Measurements from ENCODE around the gene TEAD1.

TEAD1 gene

GRCh38 chr11:12764187-12764914, 90.1 kb downstream of the TEAD1 start:
- DNase-seq (ENCODE audit: low spot score), result no peak

DNA sequence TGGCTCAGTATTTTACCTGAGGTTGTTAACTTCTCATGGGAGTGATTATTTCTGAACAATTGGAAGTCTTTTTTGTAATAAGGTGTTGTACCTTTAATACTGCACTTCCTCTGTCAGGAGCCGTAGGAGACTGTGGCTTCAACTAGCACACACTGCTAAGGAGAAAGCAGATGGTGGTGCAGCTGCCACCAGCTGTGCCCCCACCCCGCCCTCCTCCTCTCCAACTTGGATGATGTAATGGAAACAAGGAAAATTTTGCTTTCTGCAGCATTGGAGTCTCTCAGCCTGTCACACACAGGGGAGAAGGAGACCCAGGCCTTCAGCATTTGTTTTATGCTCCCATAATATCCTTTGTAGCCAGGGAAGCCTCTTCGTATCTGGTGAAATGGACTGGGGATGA, 91.2 kb downstream of the TEAD1 start:
- DNase-seq (ENCODE audit: low spot score), result peak; percentile 33

DNA sequence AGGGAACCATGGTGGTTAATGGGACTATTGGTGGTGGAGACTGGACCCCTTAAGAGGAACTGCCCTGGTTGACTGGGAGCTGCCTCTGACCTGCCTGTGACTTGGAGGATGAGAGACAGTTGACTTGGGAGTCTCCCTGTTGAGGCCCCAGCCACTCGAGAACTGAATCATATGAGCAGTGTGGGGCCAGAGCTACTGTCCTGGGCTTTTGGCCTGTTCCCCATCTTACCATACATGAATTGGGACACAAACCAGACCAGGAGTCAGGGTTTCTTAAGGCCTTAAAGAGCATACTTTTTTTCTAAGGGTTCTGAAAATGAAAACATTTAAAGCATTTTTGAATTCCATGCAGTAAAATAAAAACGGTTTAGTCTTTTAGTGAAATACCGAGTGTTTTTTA, 92.8 kb downstream of the TEAD1 start:
- no peak for DNase-seq (ENCODE audit: low spot score)

- no peak for DNase-seq (ENCODE audit: low spot score)
These were observed 93.4 kb downstream of the TEAD1 start for GRCh38 chr11:12767577-12767976.

DNA sequence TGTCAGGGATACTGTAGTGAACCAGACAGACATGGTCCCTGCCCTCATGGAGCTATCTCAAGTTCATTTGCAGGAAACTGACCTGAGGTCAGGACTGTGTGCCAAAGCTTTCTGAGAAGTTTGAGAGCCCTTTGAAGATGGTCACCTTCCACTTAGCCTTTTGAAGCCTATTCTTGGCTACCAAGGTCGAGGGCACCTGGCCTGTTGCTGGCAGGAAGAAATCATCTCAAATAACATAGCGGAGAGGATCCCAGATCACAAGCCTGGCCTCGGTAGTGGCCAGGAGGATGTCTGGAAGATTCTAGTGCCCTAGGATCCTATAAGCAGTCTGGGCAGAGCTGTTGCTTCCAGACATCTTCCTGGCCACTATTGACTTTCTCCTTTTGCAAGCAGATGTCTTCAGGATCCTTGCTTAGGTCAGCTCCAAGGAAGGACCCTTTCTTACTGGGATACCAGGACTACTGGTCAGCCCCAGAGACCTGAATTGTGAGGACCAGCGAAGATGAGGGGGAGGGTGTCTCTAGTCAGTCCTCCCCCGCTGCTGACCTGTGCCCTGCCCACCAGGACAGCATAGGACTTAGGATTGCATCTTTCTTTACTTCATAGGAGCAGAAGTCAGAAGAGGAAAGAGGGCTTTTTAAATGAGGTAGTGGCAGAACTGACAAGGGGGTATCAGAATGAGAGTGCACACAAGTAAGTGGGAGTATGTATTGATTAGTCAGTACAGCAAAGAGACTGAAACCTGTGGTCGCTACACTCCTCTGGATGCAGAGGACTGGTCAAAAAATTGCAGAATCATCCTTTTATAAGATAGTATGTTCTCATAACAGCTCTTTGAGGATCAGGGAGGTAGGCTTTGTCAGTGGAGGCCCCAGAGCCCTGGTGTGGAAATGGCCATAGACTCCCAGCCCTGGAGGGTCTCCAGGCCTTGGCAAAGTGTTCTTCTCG, 94.8 kb downstream of the TEAD1 start:
- no peak for DNase-seq (ENCODE audit: low spot score)

GRCh38 chr11:12769834-12770345, 95.7 kb downstream of the TEAD1 start:
- peak; percentile 51 for DNase-seq (ENCODE audit: low spot score)

- DNase-seq (ENCODE audit: low spot score), result no peak
These were observed 96.2 kb downstream of the TEAD1 start for GRCh38 chr11:12770435-12770834.

GRCh38 chr11:12770966-12771597, 96.9 kb downstream of the TEAD1 start:
- no peak for DNase-seq (ENCODE audit: low spot score)

DNA sequence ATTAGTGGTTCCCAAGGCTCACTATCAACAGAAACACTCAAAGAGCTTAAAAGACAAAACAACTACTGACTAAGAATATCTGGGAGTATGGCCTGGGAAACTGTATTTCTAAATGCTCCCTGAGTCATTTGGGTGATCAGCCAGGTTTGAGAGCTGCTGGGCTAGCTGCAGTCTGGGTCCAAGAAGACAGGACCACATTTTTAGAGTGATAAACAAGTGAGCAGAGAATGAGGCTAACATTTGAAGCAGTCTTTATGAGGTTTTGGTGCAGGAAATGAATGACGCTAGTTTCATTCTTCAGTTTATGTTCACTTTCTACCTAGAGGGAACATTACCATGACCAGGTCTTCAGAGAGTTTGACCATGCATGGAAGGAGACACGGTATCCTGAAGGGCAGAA, 97.7 kb downstream of the TEAD1 start:
- DNase-seq (ENCODE audit: low spot score), result peak; percentile 63

DNA sequence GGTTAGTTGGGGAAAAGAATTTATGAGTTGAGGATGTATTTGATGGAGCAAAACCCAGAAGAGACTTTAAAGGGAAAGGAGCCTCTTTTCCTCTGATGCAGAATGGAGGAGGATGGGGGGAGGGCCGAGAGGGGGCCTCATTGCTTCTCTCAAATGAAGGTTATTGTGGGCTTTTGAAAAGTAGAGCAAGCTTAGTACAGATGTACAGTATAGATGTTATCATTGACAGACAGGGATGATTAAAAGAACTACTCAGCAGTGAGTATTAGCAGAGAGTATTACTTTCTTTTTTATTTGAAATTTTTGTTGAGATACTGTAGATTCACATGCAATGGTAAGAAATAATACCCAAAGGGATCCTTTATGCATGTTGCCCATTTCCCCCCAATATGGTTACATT, 98.1 kb downstream of the TEAD1 start:
- DNase-seq (ENCODE audit: low spot score), result no peak

GRCh38 chr11:12773591-12773990, 99.4 kb downstream of the TEAD1 start:
- DNase-seq (ENCODE audit: low spot score), result no peak

- no peak for DNase-seq (ENCODE audit: low spot score)
These were observed 101.7 kb downstream of the TEAD1 start for GRCh38 chr11:12775955-12776354.

GRCh38 chr11:12777208-12777874, 103.1 kb downstream of the TEAD1 start:
- peak; percentile 19 for DNase-seq (ENCODE audit: low spot score)

DNA sequence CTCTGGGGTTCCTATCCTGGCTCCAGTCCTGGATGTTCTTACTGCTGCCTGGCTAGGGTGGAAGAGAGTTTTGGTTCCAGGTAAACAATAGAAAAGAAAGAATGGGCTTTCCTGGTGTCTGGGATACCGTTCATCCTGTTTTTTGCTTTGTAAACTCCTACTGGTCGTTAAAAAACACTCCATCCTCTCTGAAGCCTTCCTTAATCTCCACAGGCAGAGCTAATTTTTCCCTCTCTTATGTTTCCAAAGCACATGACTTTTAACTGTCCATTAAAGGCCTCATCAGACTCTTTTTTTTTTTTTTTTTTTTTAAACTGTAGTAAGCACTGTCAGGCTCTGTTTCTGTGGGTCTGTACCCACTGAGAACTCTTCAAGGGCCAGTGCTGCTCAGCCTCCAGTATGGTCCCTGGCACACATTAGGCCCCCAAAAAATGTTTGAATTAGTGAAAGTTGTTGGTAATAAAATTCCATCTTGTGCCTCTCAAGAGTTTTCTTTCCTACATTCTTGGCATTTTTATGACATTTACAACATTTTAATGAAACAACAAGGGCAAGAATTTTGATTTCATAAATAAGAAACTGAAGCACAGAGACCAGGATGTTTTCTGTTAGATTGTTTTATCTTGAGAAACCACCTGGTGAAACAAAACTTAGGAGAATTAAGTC, 104.2 kb downstream of the TEAD1 start:
- DNase-seq (ENCODE audit: low spot score), result no peak

DNA sequence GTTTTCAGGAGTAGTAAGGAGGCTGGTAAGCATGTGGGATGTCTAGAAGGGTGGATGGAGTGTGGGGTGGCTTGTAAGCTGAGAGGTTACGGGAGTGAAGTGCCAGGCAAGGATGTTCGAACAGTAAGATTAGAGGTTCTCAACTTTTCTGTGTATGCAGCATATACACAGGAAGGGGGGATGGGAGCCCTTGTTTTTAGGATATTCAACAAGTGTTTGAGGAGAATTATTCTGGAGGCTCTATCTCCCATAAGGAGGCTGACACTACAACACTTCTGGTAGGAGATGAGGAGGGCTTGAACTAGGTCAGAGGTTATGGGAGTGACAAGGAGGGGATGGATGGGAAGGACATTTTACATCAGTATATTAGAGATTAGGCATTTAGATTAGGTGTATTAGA, 109.5 kb downstream of the TEAD1 start:
- DNase-seq (ENCODE audit: low spot score), result no peak

- DNase-seq (ENCODE audit: low spot score), result no peak
These were observed 110.2 kb downstream of the TEAD1 start for GRCh38 chr11:12784445-12784844.

- DNase-seq (ENCODE audit: low spot score), result no peak
These were observed 110.8 kb downstream of the TEAD1 start for GRCh38 chr11:12784987-12785386.

DNA sequence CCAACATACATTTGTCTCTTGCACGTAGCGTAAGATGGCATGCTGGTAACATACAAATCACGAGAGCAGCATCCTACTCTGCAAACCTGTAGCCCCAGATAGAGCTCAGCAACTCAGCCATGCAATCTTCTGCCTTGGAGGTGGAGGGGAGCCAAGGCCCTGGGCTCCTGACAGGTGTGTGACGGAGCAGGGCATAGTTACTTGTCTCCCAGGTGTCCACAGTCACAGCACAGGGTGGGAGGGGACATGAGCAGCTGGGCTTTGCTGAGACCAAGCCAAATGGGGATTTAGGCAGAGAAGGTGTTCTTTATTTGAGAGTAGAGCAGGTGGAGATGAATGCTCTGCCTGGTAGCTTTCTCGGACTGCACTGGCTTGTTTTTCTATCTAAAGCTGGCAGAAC, 111.7 kb downstream of the TEAD1 start:
- no peak for DNase-seq (ENCODE audit: low spot score)

GRCh38 chr11:12786450-12786849, 112.2 kb downstream of the TEAD1 start:
- no peak for DNase-seq (ENCODE audit: low spot score)

DNA sequence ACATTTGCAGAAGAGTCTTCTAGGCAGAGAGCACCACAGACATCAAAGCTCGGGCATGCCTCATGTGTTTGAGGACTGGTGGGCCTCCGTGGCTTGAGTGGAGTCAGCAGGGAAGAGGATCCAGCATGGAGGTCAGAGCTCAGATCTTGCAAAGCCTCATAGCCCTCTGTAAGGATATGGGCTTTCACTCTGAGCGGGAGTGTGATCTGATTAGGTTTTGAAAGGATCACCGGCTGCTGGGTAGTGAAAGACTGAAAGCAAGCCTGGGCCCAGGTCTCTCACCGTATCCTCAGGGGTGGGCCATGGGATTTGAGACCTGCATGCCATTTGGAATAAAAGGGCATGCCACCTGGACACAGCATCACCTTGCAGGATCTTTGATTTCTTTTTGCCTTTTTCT, 112.7 kb downstream of the TEAD1 start:
- DNase-seq (ENCODE audit: low spot score), result no peak

DNA sequence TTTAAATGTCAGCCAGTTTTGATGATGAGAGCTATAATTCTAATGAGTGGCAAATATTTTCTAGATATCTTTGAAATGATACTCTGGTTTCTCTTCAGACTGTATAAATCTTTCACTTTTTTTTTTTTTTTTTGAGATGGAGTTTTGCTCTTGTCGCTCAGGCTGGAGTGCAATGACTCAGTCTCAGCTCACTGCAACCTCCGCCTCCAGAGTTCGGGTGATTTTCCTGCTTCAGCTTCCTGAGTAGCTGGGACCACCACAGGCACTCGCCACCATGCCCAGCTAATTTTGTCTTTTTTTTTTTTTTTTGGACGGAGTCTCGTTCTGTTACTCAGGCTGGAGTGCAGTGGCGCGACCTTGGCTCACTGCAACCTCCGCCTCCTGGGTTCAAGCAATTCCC, 113.6 kb downstream of the TEAD1 start:
- no peak for DNase-seq (ENCODE audit: low spot score)
